ENCODE results near the gene NRG3.

Gene NRG3

DNA sequence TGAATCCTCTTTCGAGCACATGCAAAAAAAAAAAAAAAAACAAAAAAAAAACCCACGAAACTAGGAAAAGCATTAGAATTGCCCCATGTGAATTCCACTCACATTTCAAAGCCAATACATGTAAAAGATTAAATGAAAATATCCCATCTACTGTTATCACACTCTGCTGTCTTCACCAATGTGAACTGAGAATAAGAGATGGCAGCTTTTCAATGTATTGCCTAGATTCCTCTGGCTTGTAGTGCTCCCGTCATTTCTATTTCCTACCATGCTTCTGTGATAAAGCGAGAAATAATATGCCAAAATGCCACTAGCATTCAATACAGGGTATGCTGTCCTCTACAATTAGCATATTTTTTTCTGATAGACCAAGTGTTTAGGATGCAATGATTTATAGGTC is 517.0 kb downstream of the NRG3 start:
- DNase-seq (ENCODE audit: low spot score): no peak

DNA sequence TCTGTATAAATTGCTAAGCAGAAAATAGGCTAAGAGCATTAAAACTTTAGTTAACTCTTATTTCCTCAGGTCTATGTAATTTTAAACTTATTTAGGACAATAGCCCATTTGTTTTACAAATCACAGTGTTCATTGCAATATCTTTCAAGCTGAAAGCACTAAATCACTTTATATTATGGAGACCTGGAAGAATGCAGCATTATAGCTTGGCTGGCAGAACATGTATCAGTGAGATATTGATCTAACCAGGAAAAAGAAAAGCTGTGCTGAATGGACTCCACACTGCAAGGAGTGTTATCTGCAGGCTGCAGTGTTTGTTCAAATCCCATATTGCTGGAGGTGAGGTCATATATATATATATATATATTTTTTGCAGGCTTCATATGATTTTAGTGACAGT is 517.5 kb downstream of the NRG3 start:
- DNase-seq (ENCODE audit: low spot score): no peak

DNA sequence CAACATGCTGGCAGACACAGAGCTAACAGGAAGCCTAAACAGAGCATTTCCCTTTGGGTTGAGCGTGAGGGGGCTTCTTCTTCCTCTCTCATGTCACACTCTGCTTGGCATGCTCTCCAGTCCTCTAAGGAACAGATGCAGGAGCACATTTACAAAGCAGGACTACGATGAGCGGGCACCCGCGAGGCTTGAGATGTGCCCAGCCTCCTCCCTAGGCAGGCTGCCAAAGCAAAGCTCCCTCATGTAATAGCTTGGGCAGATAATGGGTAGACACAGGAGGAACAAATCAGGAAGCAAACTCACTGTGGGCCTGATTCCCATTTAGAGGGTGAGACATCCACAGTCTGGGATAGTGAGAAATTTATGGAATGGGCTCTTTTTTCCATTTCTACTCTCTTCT is 519.1 kb downstream of the NRG3 start:
- no peak for DNase-seq (ENCODE audit: low spot score)

DNA sequence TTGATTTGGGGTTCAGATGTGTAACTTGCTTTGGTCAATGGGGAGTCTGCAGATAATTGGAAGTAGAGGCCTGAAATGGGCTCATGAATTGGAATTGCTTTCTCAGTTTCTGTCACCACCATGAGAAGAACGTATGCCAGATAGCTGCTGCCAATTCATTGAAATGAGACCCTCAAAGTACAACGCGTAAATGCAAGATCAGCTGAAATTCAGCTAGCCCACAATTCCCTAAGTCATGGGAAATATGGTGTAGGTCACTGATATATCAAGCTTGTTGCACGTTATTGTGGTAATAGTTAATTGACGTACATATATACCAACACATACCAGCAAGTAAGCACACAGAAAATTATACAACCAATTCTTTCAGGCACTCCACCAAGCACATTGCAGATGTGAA is 520.0 kb downstream of the NRG3 start:
- no peak for DNase-seq (ENCODE audit: low spot score)

DNA sequence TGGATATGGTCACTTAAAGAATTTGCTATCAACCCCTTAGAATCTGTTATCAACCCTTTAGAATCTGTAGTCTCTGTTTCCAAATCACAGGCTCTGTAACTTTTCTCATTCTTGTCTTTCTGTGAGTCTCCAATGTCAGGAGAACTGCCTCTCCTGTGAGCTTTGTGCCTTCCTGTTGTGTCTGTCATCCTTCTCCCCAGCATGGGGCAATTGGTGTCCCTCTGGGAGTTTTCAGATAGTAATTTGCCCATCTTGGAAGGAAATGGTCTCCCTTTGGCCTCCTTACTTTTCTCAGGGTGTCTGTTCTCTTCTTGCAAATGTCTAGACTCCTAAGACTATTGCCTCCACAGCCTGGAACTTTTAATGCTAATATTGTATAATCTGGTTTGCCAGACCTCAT is 521.9 kb downstream of the NRG3 start:
- no peak for DNase-seq (ENCODE audit: low spot score)

DNA sequence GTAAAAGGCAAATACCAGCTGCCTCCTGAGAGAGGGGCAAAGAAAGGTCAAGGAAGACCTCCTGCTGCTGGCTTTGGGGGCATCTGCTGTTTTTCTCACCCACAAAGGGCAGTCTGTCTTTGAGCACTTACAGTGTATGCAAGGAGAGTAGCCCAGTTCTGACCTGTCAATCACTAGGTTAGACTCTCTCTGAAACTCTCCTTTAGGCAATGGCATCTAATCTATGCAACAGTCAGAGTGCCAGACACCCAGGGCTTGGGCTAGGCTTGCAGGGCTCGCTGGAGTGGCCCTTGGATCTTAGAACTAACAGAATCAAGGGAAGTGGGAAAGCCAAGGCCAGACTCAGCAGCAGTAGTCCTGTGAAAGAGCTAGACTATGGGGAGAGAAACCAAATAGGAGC is 522.9 kb downstream of the NRG3 start:
- DNase-seq (ENCODE audit: low spot score): no peak

DNA sequence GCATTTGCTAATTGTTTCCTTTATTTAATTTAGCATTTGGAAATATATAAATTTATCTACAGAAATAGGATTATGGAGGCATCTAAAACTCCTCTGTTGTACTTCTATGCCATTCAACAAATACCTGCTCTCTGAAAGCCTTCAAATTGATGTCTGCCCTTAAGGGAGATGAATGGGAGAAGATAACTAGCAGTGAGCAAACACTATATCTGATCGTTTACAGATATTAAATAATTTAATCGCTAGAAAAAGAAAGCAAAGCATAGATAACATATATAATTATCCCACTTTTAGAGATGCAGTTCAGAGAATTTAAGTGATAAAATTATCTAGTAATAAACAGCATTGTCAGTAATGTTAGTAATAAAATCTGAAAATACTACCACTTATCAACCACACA is 524.9 kb downstream of the NRG3 start:
- DNase-seq (ENCODE audit: low spot score): no peak

DNA sequence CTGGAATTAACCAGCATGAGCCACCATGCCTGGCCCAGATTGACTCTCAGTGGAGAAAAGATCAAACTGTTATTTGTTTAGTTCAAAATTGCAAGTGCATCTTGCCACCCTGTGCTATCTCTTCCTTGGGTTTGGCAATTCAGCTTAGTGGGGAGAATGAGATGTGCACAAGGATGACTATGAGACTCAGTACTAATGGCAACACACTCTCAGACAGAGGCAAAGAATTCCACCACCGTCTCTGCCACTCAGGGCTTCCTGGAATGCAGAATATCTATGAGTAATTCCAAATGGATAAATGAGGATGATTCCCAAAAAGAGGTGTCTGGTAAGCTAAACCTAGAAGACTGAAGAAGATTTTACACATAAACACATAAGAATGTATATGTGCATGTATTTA is 525.8 kb downstream of the NRG3 start:
- DNase-seq (ENCODE audit: low spot score): no peak

DNA sequence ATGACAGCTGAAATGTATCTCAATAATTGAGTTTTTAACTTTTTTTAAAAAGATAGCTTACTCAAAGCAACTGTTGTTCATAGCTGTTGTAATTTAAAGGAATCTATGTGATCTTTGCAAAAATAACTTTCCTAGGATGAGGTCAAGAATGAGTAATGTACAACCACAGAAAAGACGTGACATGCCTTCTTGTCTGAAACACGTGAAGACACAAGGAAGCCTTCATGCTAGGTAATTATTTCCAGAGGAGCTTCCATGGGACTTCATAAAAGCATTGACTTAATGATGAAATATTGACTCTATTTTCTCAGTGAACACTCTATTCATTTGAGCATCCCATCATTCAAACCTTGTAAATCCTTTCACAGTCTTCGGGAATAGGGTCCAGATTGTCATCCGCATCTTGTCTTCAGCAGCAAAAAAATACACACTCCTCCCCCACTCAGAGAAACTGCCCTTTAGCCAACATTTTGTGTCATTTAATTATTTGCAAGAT is 528.0 kb downstream of the NRG3 start:
- DNase-seq (ENCODE audit: low spot score): no peak

DNA sequence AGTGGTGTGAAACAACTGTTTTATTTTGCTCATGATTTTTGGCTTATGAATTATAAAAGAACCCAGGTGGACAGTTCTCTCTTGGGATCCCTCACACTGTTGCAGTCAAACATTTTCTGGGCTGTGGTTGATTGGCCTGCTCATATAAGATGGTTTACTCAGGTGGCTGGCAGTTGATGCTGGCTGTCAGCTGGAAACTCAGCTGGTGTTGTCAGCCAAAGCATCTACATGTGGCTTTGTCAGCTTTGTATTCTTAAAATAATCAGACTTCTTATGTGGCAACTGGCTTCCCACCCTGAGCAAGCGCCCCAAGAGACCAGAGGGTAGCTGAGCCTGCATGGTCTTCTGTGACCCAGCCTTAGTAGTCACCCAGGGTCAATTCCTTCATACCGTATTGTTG is 534.7 kb downstream of the NRG3 start:
- DNase-seq (ENCODE audit: low spot score): no peak

DNA sequence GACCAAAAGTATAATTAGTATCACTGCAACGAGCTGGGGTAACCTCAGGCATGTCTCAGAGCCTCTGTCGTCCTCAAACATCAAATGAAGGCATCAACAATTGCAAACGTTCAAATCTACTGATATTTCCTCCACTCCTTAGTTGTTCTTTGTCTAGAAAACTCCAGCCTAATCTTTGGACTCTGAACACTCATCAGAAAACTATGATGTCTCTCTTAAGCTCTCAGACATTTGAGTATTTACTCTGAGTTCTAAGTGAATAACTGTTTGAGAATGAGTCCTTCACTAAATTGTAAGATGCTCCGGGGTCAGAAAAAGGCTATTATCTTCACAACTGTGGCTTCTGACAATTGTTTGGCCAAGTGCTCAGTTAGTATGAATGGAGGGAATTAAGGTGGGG is 536.4 kb downstream of the NRG3 start:
- DNase-seq (ENCODE audit: low spot score): no peak

DNA sequence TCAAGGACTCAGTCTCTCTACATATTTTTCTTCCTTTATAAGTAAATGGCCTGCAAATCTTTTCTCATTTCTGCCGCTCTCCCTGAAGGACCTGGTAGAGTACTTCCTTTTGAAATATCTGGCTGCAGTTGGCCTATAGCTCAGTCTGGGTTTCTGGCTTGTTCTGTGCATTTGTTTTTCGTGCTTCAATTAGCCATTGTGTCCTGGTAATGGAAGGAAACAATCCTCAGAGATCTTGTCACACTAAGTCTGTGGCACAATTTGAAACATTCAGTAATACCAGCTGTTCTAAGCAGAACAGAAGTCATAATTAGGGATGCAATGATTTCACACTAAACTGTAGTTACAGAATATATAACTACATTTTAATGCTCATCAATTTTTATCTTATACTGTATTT is 545.0 kb downstream of the NRG3 start:
- no peak for DNase-seq (ENCODE audit: low spot score)

DNA sequence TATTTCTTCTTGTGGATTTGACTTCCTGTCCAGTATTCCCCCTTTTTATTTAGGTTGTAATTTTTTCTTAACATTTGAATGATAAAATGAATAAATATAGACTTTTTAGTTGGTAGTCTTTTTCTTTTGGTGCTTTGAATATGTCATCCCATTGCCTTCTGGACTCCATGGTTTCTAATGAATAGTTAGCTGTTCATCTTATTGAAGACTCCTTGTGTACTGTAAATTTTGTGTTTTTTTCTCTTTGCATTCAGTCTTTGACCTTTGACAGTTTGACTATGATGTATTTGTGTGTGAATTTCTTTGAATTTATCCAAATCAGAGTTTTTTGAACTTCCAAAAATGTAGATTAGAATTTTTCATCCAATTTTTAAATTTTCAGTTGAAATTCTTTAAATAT is 554.3 kb downstream of the NRG3 start:
- DNase-seq (ENCODE audit: low spot score): no peak

DNA sequence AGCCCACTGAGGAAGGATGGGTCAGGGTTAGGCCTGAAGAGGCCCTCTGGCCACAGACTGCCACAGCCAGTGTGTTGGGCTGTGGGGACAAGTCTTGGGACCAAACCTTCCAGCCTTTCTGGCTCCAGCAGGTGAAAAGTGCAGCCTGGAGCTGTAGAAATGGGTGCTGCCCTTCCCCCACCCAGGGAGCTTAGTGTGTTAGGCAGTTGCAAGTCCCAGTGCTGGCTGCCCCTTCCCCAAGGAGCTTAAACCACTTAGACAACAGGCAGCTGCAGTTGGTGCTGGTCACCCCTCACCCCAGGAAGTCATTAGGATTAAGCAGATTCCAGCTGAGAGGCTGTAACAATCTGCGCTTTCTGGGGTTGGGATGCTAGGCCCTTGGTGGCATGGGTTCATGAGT is 563.3 kb downstream of the NRG3 start:
- DNase-seq (ENCODE audit: low spot score): no peak

DNA sequence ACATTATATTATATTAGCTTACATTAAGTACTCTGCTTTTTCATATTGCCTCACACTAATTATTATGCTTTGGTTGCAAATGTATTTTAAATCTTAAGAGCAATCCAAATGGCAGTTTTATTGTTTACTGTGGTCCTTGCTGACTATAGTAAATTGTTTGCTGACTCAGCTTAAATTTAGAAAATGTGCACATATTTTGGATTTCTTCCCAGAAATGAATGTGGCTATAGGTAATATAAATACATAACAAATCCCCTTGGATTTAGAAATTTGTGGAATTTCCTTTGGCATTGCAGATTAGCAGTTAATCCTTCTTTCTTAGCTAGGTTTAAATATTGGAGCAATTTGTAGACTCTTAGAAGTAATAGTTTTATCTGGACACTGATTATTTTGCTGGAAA is 565.8 kb downstream of the NRG3 start:
- DNase-seq (ENCODE audit: low spot score): no peak

DNA sequence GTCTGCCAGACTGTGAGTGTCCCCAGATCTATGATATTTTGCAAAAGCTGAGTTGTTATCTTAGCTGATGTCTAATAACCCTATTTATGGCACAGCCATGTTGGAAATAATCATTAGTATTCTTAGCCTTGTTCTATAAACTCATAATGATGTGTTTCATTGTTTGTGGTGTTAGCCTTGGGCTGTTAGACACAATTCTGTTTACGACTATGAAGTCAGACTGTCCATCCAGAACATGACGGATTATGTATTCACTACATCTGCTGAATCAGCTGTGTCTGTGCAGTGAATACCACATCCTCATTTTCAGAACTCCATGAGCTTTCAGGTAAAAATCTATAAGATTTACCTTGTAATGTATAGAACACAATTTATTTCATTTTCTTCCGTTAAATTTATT is 577.1 kb downstream of the NRG3 start:
- no peak for DNase-seq (ENCODE audit: low spot score)

DNA sequence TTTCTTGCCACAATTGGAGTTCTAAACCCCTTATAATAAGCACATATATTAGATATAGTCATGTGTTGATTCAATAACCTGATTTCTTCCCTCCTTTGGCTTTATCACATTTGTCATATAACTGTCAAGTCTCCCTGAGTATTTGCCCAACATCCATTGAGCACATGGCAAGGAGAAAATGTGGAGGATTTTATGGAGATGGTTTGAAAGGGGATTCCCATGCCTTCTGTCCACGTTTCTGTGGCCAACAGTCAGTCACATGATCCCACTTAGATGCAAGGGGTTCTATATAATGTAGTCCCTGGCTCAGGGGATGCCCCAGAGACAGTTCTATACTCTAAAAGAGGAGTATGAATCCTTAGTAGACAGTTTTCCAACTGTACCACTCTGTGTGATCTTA is 577.7 kb downstream of the NRG3 start:
- no peak for DNase-seq (ENCODE audit: low spot score)

DNA sequence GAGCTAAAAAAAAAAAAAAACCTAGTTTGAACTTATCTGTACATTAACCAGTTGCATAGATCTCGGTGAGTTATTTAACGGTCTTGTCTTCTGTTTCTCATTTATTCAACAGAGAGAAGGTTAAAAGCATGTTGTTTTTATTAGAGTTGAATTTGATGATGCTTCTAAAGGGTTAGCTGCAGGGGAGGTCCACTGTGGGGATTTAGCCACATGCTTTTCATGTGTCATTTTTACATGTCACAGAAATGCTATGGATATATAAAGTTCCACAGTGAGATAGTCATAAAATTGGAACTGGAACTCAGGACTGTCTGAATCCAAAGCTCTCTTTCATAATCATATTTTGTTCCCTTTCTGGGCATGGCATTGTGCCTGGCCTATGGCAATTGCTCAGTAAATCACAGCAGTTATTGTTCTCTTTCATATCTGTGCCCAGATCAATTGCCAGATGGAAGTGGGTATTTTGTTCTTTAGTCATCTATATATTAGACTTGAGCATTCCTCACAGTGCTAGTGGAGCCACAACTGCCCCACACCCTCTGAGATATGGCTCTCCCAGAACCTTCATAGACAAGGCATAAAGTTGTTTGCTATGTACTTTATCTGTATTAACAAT is 578.8 kb downstream of the NRG3 start:
- DNase-seq (ENCODE audit: low spot score): no peak

DNA sequence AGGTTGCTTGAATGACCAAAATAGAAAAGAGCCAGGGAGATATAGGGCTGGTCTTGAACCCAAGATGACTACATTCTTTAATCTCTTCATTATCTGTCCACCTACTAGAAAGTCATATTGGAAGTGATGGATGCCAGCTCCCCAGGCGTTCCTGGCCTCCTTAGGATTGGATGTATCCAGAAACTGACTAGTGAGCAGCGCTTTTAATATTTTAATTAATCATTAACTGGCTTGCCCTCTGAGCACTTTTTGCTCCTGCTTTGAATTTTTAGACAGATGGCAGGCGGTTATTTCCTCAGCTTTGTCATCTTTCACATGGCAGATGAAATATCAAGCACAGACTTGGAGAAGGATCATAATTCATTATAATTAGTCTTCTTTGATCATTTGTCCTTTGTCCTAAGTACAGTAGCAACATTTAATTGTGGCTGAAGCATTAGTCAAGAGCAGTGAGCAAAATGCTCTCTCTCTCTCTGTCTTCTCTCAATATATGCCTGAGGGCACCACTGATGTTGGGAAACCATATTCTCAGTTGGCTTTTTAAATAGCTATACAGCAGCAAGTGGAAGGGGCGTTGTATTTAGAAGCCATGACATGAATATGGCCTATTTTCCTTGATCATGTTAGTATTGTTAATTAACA is 588.0 kb downstream of the NRG3 start:
- DNase-seq (ENCODE audit: low spot score): peak; percentile 0

DNA sequence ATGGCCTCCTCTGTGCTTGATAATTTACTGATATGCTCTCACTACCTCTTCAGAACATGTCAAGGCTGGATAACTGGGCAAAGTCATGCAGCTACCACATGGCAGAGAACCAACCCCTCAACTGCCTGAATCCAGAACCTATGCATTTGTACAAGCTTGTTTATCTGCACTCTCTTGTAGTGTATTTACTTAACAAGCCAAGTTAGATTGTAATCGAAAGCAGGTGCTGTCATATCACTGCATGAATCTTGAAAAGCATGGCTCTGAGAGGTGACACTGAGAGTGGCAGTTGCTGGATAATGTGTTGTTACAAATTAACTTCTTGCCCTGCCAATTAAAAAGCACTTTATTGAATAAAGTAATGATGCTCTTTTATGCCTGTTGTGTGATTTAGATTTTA is 588.6 kb downstream of the NRG3 start:
- DNase-seq (ENCODE audit: low spot score): no peak

DNA sequence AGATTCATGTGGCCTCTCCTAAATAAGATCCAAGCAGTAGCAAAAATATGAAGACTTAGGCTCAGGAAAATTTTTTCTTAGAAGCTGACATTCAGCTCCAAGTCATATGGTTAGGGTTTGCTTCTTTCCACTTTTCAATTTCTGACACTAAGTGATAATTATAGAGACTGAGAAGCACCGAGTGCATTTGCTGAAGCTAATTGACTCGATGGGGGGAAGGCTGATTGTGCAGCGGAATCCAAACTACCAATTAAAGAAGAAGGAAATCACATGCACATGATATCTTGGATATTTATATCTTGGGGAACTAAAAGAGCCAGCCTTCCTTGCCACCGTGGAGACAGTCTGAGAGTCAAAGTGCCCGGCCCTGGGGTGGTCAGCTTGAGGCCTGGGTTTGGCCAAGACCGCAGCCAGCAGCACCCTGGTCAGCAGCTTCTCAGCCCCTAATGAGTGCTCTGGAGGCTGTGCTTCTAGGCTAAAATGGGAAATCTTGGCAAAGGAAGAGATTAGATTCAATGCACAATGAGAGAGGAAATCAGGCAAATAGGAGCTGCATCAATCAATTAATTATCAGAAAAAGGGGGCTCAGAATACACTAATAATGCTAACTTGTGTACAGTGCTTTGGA is 589.3 kb downstream of the NRG3 start:
- no peak for DNase-seq (ENCODE audit: low spot score)

DNA sequence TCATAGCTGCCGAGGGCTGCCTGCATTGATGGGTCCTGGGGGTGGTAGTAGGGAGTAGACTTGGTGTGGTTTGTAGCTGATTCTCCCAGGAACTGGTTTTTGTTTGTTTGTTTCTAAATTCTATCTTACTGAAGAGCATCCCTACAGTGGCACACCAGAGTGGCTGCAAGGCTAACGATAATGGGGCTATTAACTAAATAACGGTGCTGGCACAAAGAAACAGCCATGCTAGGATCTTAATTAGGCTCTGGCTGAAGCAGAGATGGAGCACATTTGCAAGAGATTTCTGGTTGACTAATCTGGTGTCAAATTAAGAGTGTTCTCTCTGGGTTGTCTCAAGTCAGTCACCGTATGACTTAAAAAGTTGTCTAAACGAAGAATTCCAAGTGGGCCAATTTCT is 590.0 kb downstream of the NRG3 start:
- DNase-seq (ENCODE audit: low spot score): no peak

DNA sequence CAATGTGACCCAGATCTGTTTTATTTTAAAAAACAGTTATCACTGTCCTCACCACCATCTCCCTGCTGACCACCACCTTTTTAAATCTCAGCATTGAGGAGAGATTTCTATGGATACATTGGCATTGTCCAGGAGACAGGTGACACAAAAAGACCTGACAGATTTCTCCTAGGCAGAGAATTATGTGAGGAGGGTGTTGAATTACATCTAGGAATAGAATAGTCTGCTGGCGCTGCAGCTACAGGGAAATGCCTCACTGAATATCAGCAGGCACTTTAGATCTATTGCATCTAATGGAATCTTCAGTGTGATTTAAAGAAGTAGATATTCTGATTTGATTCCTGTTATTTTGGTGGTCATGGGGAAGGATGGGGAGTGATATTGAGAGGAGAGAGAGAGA is 593.5 kb downstream of the NRG3 start:
- no peak for DNase-seq (ENCODE audit: low spot score)

All from SW480 (cell line).